Activated CD4-positive, alpha-beta memory T cell treated with anti-CD3 and anti-CD28 coated beads, Interleukin-2, amount 10 ng/mL, durations not matched to agents 7 days and 5 days (primary cell): ENCODE measurements around the gene COL20A1. TPM values are rescaled to one million over a fixed set of nuclear protein-coding genes. Genes with fewer than 3 reads are reported as not detected.
A peak's percentile ranks its signal among the peaks of the same experiment; 100 is the strongest.

Experiments used
- CTCF ChIA-PET: fragments of 350-600 bp; sonication (Branson Sonifier 250); formaldehyde crosslinking; loops from one replicate; lab custom pipeline; 2021; ENCODE audit warnings: antibody characterized with exemption, inconsistent platforms; lab: Charles Lee
- POLR2A ChIA-PET: fragments of 350-600 bp; sonication (Branson Sonifier 250); formaldehyde crosslinking; loops from one replicate; lab custom pipeline; 2021; ENCODE audit warnings: antibody characterized with exemption; lab: Charles Lee
- DNase-seq: peaks from one replicate; pipeline ENCODE4 v3.0.0-alpha.2; 2020
- H3K27ac Mint-ChIP-seq: one replicate; pipeline ENCODE4 v1.8.0; 2021; ENCODE audit warnings: mild to moderate bottlenecking, mixed read lengths
- H3K27me3 Mint-ChIP-seq: one replicate; pipeline ENCODE4 v1.8.0; 2021; ENCODE audit warnings: mixed read lengths
- H3K36me3 Mint-ChIP-seq: one replicate; pipeline ENCODE4 v1.8.0; 2021; ENCODE audit warnings: low read depth, mixed read lengths
- H3K4me1 Mint-ChIP-seq: one replicate; pipeline ENCODE4 v1.8.0; 2021; ENCODE audit warnings: mixed read lengths
- H3K4me3 Mint-ChIP-seq: one replicate; pipeline ENCODE4 v1.8.0; 2021; ENCODE audit warnings: mild to moderate bottlenecking, mixed read lengths
- H3K9me3 Mint-ChIP-seq: one replicate; pipeline ENCODE4 v1.8.0; 2021; ENCODE audit warnings: mixed read lengths
- total RNA-seq, 2 experiments: library from RNA; stranded (reverse); gene quantifications; one replicate each; pipeline ENCODE4 v1.2.3, GENCODE V29; 2021

Gene COL20A1
- total RNA-seq, 2 experiments from 2014 or later = not detected

DNA sequence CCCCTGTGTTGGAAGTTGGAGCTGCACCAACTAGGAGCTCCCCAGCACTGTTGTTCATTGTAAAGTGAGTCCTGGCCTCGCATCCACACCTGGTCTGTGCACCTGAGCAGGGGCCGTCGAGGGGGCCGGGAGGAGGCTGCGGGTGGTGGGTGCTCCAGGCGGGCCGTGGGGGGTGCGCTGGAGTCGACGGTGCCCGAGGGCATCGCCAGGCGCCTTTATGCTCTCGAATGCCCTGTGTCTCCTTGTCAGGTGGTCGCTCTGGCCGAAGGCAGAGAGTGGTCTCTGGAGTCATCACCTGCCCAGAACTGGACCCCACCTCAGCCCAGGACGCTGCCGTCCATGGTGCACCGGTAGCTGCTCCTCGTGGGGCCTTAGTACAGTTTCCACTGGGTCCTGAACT, 16.0 kb upstream of the COL20A1 start:
- no peak for DNase-seq
- Mint-ChIP-seq H3K27me3 (no peaks in the 10 kb centered on the region), H3K4me3 (no peak overlapping the region), H3K9me3 (no peaks in the 10 kb centered on the region), H3K4me1 (peaks cover 21% of the 10 kb centered on the region), H3K27ac (no peak overlapping the region), H3K36me3 (peaks cover 15% of the 10 kb centered on the region)
- ChIA-PET POLR2A (no interaction called here), CTCF (interaction anchor here (1.2 kb wide), 1 partner anchor 54 kb away, joined by 5 read pairs; no protein-coding TSS in a partner anchor)

DNA sequence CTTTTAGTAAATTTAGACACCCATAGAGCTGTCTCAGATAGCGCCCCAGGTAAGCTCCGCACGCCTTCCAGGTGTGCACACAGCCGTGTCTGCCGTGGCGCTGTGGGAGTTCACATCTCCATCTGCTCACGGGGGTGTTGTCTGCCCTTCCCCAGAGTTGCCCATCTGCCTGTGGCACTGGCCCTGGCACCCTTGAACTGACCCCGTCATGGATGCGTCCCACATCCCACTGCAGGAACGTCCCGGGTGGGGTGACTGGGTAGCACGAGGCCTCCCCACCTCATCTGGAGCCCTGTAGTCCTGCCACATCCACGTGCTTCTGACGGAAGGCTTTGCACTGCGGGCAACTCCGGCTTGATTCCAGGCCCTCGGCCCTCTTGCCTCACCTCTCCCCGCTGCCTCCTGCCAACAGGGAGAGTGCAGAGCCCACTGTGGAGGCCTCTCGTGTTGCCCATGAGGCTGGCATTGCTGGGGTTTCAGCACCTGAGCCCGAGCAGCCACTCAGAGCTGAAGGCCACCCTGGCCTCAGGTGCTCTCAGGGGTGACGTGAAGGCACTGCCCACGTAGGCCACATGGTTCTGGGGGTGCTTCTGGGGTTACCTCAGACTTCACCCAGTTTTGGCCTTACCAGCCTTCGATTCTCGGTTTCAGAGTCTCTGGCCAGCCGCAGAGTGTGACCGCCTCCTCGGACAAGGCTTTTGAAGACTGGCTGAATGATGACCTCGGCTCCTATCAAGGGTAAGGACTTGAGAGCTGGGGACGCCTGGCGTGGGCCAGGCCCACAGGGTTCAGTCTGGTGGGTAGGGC, 15.3 kb upstream of the COL20A1 start:
- ChIA-PET POLR2A (no interaction called here), CTCF (interaction anchor here (1.2 kb wide), 1 partner anchor 55 kb away, joined by 5 read pairs; no protein-coding TSS in a partner anchor)
- Mint-ChIP-seq H3K9me3 (no peaks in the 10 kb centered on the region), H3K4me3 (no peak overlapping the region), H3K4me1 (peaks cover 20% of the 10 kb centered on the region), H3K27ac (no peak overlapping the region), H3K27me3 (no peaks in the 10 kb centered on the region), H3K36me3 (peaks cover 15% of the 10 kb centered on the region)
- no peak for DNase-seq

DNA sequence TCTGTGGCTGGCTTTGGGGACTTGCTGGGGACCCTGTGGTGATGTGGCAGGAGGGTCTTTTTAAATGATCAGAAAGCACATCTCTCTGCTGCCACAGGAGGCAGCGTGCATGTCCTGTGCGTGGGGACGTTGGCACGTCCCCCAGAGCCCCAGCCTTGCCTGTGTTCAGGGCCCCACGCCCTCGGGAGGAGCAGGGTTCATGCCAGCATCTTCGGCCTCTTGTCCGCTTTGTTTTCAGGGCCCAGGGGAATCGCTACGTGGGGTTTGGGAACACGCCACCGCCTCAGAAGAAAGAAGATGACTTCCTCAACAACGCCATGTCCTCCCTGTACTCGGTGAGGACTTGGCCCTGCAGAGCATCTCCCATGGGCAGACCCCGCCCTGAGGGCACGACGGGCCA, 14.3 kb upstream of the COL20A1 start:
- POLR2A ChIA-PET = no interaction called here
- CTCF ChIA-PET = no interaction called here
- Mint-ChIP-seq H3K27me3 (no peaks in the 10 kb centered on the region), H3K4me1 (peaks cover 17% of the 10 kb centered on the region), H3K9me3 (no peaks in the 10 kb centered on the region), H3K4me3 (no peak overlapping the region), H3K27ac (no peak overlapping the region), H3K36me3 (peaks cover 13% of the 10 kb centered on the region)
- DNase-seq = no peak

DNA sequence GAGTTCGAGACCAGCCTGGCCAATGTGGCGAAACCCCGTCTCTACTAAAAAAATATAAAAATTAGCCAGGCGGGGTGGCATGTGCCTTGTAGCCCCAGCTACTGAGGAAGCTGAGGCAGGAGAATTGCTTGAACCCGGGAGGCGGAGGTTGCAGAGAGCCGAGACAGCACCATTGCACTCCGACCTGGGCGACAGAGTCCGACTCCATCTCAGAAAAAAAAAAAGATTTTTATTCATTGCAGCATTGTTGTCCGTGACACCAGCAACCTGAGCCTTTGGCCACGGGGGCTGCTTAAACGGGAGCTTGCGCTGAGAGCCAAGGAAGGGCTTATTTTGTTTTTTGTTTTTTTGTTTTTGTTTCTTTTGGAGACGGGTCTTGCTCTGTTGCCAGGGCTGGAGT, 13.1 kb upstream of the COL20A1 start:
- ChIA-PET POLR2A (no interaction called here), CTCF (no interaction called here)
- Mint-ChIP-seq H3K4me3 (no peak overlapping the region), H3K27ac (no peak overlapping the region), H3K36me3 (peaks cover 13% of the 10 kb centered on the region), H3K9me3 (no peaks in the 10 kb centered on the region), H3K4me1 (peaks cover 11% of the 10 kb centered on the region), H3K27me3 (no peaks in the 10 kb centered on the region)
- DNase-seq = no peak

DNA sequence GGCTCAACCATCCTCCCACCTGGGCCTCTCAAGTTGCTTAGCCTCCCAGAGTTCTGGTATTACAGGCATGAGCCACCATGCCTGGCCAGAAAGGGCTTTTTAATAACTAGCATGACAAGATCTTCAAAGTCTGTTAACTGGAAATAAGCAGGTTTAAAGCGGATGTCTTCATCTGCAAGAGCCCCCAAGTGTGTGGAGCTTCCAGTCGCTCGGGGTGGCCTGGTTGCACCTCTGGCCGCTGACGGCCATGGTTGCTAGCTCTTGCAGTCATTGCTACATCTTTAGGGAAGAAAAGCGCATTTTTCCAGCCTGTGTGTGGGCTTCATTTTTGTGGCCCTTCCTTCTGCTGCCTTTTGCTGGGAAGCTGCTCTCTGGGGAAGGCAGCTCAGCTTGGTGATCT, 12.6 kb upstream of the COL20A1 start:
- no peaks in the 10 kb centered on the region for H3K9me3 Mint-ChIP-seq
- no peak overlapping the region for H3K27ac Mint-ChIP-seq
- peaks cover 13% of the 10 kb centered on the region for H3K36me3 Mint-ChIP-seq
- no peak overlapping the region for H3K4me3 Mint-ChIP-seq
- DNase-seq = no peak
- POLR2A ChIA-PET = no interaction called here
- H3K27me3 Mint-ChIP-seq = no peaks in the 10 kb centered on the region
- CTCF ChIA-PET = no interaction called here
- H3K4me1 Mint-ChIP-seq = peaks cover 6% of the 10 kb centered on the region

DNA sequence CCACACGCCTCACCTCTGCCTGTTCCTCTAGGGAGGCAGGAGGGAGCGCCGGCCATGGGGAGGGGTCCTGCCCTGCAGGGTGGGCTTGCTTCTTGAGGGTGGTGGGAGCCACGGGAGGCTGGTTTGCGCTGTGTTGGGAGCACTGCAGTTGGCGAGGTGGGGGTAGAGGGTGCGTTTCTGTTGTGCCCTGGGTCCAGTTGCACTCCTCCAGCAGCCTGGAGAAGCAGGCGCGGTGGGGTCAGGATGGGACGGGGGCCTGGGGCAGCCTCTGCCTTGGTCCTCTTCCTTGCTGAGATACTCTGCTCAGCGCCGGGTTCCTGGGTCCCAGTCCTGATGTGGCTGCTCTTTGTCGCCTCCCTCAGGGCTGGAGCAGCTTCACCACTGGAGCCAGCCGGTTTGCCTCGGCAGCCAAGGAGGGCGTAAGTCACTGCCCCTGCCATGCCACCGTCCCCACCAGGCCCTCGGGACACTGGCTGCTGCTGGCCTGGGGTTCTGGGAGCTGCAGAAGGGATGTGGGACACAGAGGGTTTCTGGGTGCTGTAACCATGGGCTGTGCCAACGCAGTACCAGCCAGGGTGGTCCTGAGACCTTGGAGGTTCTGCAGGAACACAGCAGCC, 11.9 kb upstream of the COL20A1 start:
- CTCF ChIA-PET = no interaction called here
- POLR2A ChIA-PET = no interaction called here
- H3K27ac Mint-ChIP-seq = no peak overlapping the region
- H3K4me3 Mint-ChIP-seq = no peak overlapping the region
- H3K9me3 Mint-ChIP-seq = no peaks in the 10 kb centered on the region
- H3K27me3 Mint-ChIP-seq = no peaks in the 10 kb centered on the region
- no peak for DNase-seq
- H3K36me3 Mint-ChIP-seq = peaks cover 13% of the 10 kb centered on the region
- peaks cover 6% of the 10 kb centered on the region for H3K4me1 Mint-ChIP-seq

DNA sequence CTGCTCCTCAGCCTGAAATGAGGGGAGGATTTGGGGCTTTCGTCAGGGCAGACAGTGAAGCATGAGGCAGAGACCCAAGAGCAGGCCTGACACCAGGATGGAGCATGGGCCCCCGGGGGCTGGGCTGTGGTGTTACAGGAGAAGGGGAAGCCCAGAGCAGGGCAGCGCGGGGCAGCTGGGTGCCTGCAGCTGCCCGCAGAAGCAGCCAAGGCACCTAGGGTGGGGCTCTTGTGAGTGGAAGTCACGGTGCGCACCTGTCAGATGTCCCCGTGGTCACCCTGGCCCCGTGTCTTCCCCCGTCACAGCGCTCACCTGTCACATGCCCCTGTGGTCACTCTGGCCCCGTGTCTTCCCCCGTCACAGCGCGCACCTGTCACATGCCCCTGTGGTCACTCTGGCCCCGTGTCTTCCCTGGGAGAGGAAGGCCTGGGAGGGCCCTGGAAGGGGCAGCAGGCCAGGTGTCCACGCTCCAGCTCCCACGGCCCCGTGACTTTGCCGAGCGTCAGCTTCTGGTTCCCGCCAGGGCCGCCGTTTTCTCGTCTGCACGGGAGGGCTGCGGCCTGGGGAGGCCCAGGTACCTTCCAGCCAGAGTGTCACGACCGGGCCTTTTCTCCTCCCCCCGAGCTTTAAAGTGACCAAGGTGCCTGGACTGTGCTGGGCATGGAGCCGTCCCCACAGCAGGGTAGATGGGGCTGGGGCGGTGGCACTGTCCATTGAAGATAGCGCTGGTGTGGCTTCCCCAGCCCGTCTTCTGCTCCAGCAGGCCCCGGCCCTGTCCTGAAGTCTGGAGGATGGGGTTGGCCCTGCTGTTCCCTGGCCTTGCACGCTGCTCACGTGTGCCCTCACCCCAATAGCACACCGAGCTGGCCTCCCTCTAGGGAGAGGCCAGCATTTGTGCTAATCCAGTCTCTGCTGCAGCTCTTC, 11.0 kb upstream of the COL20A1 start:
- peaks cover 10% of the 10 kb centered on the region for H3K36me3 Mint-ChIP-seq
- no peaks in the 10 kb centered on the region for H3K27me3 Mint-ChIP-seq
- ChIA-PET POLR2A (no interaction called here), CTCF (no interaction called here)
- no peaks in the 10 kb centered on the region for H3K9me3 Mint-ChIP-seq
- DNase-seq = no peak
- peaks cover 6% of the 10 kb centered on the region for H3K4me1 Mint-ChIP-seq
- no peak overlapping the region for H3K27ac Mint-ChIP-seq
- H3K4me3 Mint-ChIP-seq = no peak overlapping the region

DNA sequence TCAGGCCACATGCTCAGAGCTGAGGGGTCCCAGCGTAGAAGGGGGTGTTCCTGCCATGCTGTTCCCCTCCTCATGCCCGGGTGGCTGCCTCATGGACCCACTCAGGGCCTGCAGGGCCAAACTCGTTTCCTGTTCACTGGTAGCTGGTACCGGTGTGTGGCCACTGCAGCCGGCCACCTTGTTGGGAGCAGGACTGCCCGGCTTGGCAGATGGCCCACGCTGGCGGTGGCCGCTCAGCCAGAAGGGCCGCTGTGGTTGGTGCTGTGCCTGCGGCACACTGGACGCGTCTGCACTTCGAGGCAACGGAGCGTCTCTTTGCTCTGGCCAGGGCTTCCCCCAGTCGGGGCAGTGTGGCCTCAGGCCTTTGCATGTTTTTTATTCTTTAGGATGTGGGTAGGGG, 10.0 kb upstream of the COL20A1 start:
- H3K4me3 Mint-ChIP-seq = no peak overlapping the region
- peaks cover 6% of the 10 kb centered on the region for H3K4me1 Mint-ChIP-seq
- H3K36me3 Mint-ChIP-seq = peaks cover 10% of the 10 kb centered on the region
- ChIA-PET CTCF (no interaction called here), POLR2A (no interaction called here)
- H3K27me3 Mint-ChIP-seq = no peaks in the 10 kb centered on the region
- no peak overlapping the region for H3K27ac Mint-ChIP-seq
- H3K9me3 Mint-ChIP-seq = no peaks in the 10 kb centered on the region
- no peak for DNase-seq

DNA sequence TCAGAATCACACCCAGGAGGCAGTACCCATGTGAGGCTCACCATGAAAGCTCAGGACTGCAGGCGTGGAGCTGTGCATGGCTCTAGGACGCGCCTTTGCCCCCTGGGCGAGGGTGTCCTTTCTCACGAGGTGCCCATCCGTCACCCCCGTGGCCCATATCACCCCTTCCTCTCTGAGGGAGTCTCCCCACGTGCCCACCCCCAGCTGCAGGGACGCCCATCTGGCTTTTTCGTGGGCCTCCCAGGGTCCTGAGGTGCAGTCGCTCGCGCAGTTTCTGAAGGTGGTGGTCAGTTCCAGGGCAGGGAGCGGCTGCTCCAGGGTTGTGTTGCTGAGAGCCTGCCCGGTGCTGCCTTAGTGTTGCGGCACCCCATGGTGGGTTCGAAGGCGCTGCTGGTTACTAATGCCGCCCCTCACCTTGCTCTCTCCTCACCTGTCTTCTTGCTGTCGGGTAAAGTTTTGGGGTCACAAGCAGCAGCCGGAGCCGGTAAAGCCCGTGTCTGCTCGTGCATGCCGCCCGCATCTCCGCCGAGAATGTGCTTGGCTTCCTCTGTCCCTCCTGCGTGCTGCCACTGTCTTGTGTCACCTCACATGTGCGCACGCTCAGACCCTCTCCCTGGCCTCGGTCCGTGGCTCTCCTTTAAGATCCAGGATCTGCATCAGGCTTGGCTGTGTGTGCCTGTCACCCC, 9.4 kb upstream of the COL20A1 start:
- POLR2A ChIA-PET = interaction anchor here (0.8 to 1.4 kb wide), 2 partner anchors 11 to 68 kb away, joined by 3 to 5 read pairs; partner anchors contain the start of gene ARFGAP1
- CTCF ChIA-PET = no interaction called here
- Mint-ChIP-seq H3K27ac (peak overlapping the region; percentile 70), H3K4me1 (peaks cover 6% of the 10 kb centered on the region), H3K27me3 (no peaks in the 10 kb centered on the region), H3K36me3 (peaks cover 12% of the 10 kb centered on the region), H3K9me3 (no peaks in the 10 kb centered on the region), H3K4me3 (peak overlapping the region; percentile 58)
- no peak for DNase-seq

DNA sequence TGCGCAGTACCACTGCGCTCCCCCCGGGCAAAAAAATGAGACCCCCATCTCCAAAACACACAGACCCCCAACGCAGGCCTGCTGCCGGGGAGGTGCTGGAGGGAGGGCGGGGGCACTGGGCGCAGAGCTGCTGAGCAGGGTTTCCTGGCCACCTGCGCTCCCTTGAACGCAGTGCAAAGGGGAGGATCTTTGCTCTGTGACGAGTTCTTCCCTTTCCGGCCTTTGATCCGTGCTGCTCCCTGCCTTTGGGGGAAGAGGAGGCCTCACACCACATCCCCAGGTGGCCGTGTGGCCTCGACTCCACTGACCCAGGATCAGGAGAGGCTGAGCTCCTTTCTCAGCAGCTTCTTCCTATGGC, 8.9 kb upstream of the COL20A1 start:
- CTCF ChIA-PET = no interaction called here
- Mint-ChIP-seq H3K4me3 (peak overlapping the region; percentile 58), H3K4me1 (peaks cover 6% of the 10 kb centered on the region), H3K27ac (peak overlapping the region; percentile 70), H3K9me3 (no peaks in the 10 kb centered on the region), H3K36me3 (peaks cover 8% of the 10 kb centered on the region), H3K27me3 (no peaks in the 10 kb centered on the region)
- POLR2A ChIA-PET = interaction anchor here (0.8 to 1.4 kb wide), 2 partner anchors 12 to 69 kb away, joined by 3 to 5 read pairs; partner anchors contain the start of gene ARFGAP1
- DNase-seq = peak; percentile 38

DNA sequence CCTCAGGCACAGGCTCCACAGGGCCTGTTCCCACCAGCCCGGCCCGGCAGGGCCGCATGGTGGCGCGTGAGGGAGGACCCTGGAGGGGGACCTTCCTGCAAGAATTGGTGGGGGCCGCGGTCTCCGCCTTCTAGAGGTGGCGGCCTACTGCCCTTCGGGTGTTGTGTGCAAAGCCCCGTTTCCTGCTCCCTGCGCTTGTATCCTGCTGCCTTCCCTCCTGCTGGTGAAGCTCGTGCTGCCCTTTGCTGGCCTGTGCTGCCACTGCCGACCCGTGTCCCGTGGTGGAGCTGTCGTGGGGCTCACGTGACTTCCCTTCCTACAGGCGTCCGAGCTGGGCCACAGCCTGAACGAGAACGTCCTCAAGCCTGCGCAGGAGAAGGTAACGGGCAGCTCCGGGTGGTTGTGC, 8.4 kb upstream of the COL20A1 start:
- no peaks in the 10 kb centered on the region for H3K27me3 Mint-ChIP-seq
- H3K36me3 Mint-ChIP-seq = peaks cover 3% of the 10 kb centered on the region
- peak overlapping the region; percentile 55 for H3K27ac Mint-ChIP-seq
- ChIA-PET POLR2A (interaction anchor here (1.4 kb wide), 1 partner anchor 12 kb away, joined by 5 read pairs; the partner anchor contains the start of gene ARFGAP1), CTCF (no interaction called here)
- peaks cover 6% of the 10 kb centered on the region for H3K4me1 Mint-ChIP-seq
- peak overlapping the region; percentile 71 for H3K4me3 Mint-ChIP-seq
- no peak for DNase-seq
- H3K9me3 Mint-ChIP-seq = no peaks in the 10 kb centered on the region

DNA sequence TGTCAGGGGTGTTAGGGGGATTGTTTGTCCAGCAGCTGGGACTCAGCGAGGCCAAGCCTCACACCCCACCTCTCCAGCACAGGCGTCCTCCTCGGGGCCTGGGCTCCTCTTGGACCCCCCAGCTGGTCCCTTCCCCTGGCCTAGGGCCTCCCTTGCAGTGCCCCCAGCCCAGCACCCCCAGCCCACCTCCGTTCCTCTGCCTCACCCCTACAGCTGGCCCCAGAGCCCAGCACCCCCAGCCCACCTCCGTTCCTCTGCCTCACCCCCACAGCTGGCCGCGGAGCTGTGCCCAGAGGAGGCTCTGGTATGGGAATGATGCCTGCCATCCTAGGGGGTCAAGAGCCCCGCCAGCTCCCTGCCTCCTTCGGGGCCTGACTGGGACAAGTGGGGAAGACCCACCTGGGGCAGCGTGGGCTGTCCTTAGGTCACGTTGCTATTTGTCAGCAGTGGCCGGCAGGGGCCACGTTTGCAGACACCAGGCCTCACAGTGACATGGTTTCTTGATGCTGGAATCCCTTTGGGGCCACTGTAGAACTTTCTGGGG, 7.9 kb upstream of the COL20A1 start:
- Mint-ChIP-seq H3K27ac (peak overlapping the region; percentile 55), H3K9me3 (no peaks in the 10 kb centered on the region), H3K27me3 (no peaks in the 10 kb centered on the region), H3K4me1 (peaks cover 6% of the 10 kb centered on the region), H3K4me3 (peak overlapping the region; percentile 71), H3K36me3 (peaks cover 3% of the 10 kb centered on the region)
- CTCF ChIA-PET = no interaction called here
- no peak for DNase-seq
- POLR2A ChIA-PET = interaction anchor here (1.4 kb wide), 1 partner anchor 13 kb away, joined by 5 read pairs; the partner anchor contains the start of gene ARFGAP1
